SK-N-SH (cell line): Measurements from ENCODE around the gene ZNF641. TPM values are rescaled to one million over a fixed set of nuclear protein-coding genes. Genes with fewer than 3 reads are reported as not detected.

ENCODE experiments used
- CTCF ChIA-PET: fragments of 300-600, 350-600 bp; formaldehyde crosslinking; extraction: SDS; loops from one replicate; lab custom pipeline; 2021; lab: Yijun Ruan, JAX
- POLR2A ChIA-PET: fragments of 350-600 bp; sonication (Branson Sonifier 250); formaldehyde crosslinking; extraction: SDS; loops from one replicate; lab custom pipeline; 2020; ENCODE audit warnings: antibody characterized with exemption, inconsistent platforms; lab: Yijun Ruan, JAX
- DNase-seq: peaks from one replicate; pipeline ENCODE4 v3.0.0; 2012
- H2AFZ ChIP-seq: fragments of 200-600 bp; sonication (generic); 2 replicates; pipeline ENCODE4 v1.8.1; 2016; ENCODE audit warnings: antibody characterized with exemption, mild to moderate bottlenecking, low read depth
- H3F3A ChIP-seq: fragments of 200-600 bp; sonication (generic); replicated peaks from 2 replicates; pipeline ENCODE3; 2016; ENCODE audit warnings: antibody characterized with exemption, mild to moderate bottlenecking; ENCODE audit not compliant: insufficient read depth
- H3K27ac ChIP-seq, 2 experiments: fragments of 200-500 bp in 1 of 2; fragments of 200-600 bp in 1 of 2; sonication (Bioruptor generic) in 1 of 2; sonication (generic), shearing (Covaris generic) in 1 of 2; 2 replicates each; pipeline versions ENCODE4 v1.5.1 to v1.6.1; 2014 to 2016; ENCODE audit warnings: low read depth in 2 of 2, inconsistent platforms in 1 of 2, low read length in 1 of 2, mild to moderate bottlenecking in 1 of 2, mixed read lengths in 1 of 2
- H3K27me3 ChIP-seq: fragments of 200-600 bp; sonication (generic), shearing (Covaris generic); 2 replicates; pipeline ENCODE4 v1.6.1; 2016; ENCODE audit warnings: mixed run types; ENCODE audit not compliant: insufficient read depth
- H3K36me3 ChIP-seq, 2 experiments: fragments of 200-500 bp in 1 of 2; fragments of 200-600 bp in 1 of 2; sonication (Bioruptor generic) in 1 of 2; sonication (generic) in 1 of 2; replicated peaks in 1 of 2; 2 replicates each; pipeline versions ENCODE3 to v1.5.1; 2014 to 2016; ENCODE audit warnings: low read length in 1 of 2, mild to moderate bottlenecking in 1 of 2; ENCODE audit not compliant: insufficient read depth in 2 of 2, control insufficient read depth in 1 of 2
- H3K4me1 ChIP-seq, 2 experiments: fragments of 200-500 bp in 1 of 2; fragments of 200-600 bp in 1 of 2; sonication (Bioruptor generic) in 1 of 2; sonication (generic), shearing (Covaris generic) in 1 of 2; 2 replicates each; pipeline versions ENCODE4 v1.5.1 to v1.6.1; 2014 to 2016; ENCODE audit warnings: low read depth in 1 of 2, low read length in 1 of 2, mixed run types in 1 of 2; ENCODE audit not compliant: insufficient read depth in 2 of 2, control insufficient read depth in 1 of 2
- H3K4me2 ChIP-seq: fragments of 200-600 bp; sonication (generic), shearing (Covaris generic); 2 replicates; pipeline ENCODE4 v1.6.1; 2017; ENCODE audit warnings: mixed run types
- H3K4me3 ChIP-seq, 2 experiments: fragments of 200-500 bp in 1 of 2; fragments of 200-600 bp in 1 of 2; sonication (Bioruptor generic) in 1 of 2; sonication (generic), shearing (Covaris generic) in 1 of 2; 2 replicates each; pipeline versions ENCODE4 v1.5.1 to v1.8.1; 2014 to 2016; ENCODE audit warnings: low read depth in 2 of 2, inconsistent platforms in 1 of 2, low read length in 1 of 2, mild to moderate bottlenecking in 1 of 2, mixed read lengths in 1 of 2, moderate library complexity in 1 of 2
- H3K79me2 ChIP-seq: fragments of 200-600 bp; sonication (generic); 2 replicates; pipeline ENCODE4 v1.8.1; 2017; ENCODE audit warnings: mild to moderate bottlenecking; ENCODE audit not compliant: insufficient read depth
- H3K9ac ChIP-seq: fragments of 200-600 bp; sonication (generic); 2 replicates; pipeline ENCODE4 v1.6.1; 2017; ENCODE audit warnings: mixed run types
- H3K9me2 ChIP-seq: fragments of 200-600 bp; sonication (generic); 2 replicates; pipeline ENCODE4 v1.6.1; 2017; ENCODE audit warnings: mixed run types
- H3K9me3 ChIP-seq: fragments of 200-600 bp; sonication (generic); 2 replicates; pipeline ENCODE4 v1.6.1; 2017; ENCODE audit warnings: mixed run types, mild to moderate bottlenecking, moderate library complexity
- H4K20me1 ChIP-seq: fragments of 200-600 bp; sonication (generic); 2 replicates; pipeline ENCODE4 v1.6.1; 2017; ENCODE audit warnings: mild to moderate bottlenecking, mixed run types; ENCODE audit not compliant: insufficient read depth
- ELF1 ChIP-seq: IDR thresholded peaks from 2 replicates; pipeline ENCODE4 v1.4.0; 2012
- FOSL2 ChIP-seq: IDR thresholded peaks from 2 replicates; pipeline ENCODE4 v1.4.0; 2012; ENCODE audit warnings: low read depth, mild to moderate bottlenecking, moderate library complexity, borderline replicate concordance
- GATA2 ChIP-seq: sonication (generic); formaldehyde crosslinking; IDR thresholded peaks from 2 replicates; pipeline ENCODE4 v1.5.0; 2020; ENCODE audit warnings: mild to moderate bottlenecking, missing genetic modification reagents
- NRF1 ChIP-seq: IDR thresholded peaks from 2 replicates; pipeline ENCODE4 v1.6.1; 2012; ENCODE audit warnings: low read depth, mild to moderate bottlenecking, low read length
- PBX3 ChIP-seq: IDR thresholded peaks from 2 replicates; pipeline ENCODE4; 2012
- RXRA ChIP-seq: IDR thresholded peaks from 2 replicates; pipeline ENCODE4 v1.4.0; 2012; ENCODE audit warnings: low read depth, mild to moderate bottlenecking, borderline replicate concordance
- TAF1 ChIP-seq: IDR thresholded peaks from 2 replicates; pipeline ENCODE4 v1.6.1; 2012; ENCODE audit warnings: low read depth, mild to moderate bottlenecking, low read length, moderate library complexity, borderline replicate concordance
- TCF12 ChIP-seq: IDR thresholded peaks from 2 replicates; pipeline ENCODE4 v1.4.0; 2012
- USF1 ChIP-seq: IDR thresholded peaks from 2 replicates; pipeline ENCODE4 v1.4.0; 2012; ENCODE audit warnings: low read depth, borderline replicate concordance
- ZBTB33 ChIP-seq: IDR thresholded peaks from 2 replicates; pipeline ENCODE4 v1.4.0; 2012; ENCODE audit warnings: low read depth, borderline replicate concordance
- WGBS: methylation state at CpG from one replicate; pipeline ENCODE4 v1.1.6; 2017; ENCODE audit warnings: low lambda C conversion rate; 5-methylcytosine and 5-hydroxymethylcytosine counted together
- polyA plus RNA-seq, 3 experiments: library from polyadenylated mRNA; depleted of rRNA; stranded (reverse); fragments of >200 nt; gene quantifications; 2 replicates each; pipeline ENCODE4 v1.2.3, GENCODE V29; 2012

Gene ZNF641
- polyA plus RNA-seq, 1 of the 3 experiments (the other 2 are of a cell fraction) = 1.9 TPM

- H3K4me2 ChIP-seq = no peak overlapping the region
- no peaks in the 10 kb centered on the region for H3F3A ChIP-seq
- WGBS = 51% methylated on average over 2 of the region's 2 CpGs
- H3K79me2 ChIP-seq = no peaks in the 10 kb centered on the region
- no peaks in the 10 kb centered on the region for H3K9me2 ChIP-seq
- DNase-seq = no peak
- TF ChIP-seq GATA2 (CRISPR knock-in tag) = no peak
- TF ChIP-seq USF1 = no peak
- TF ChIP-seq RXRA = no peak
- no peak for TF ChIP-seq TCF12
- TF ChIP-seq TAF1 = no peak
- no peak for TF ChIP-seq FOSL2
- no peak for TF ChIP-seq PBX3
- no peak for TF ChIP-seq ZBTB33
- TF ChIP-seq NRF1 = no peak
- TF ChIP-seq, all 33 proteins: peak for 0
- Histone ChIP-seq H3K36me3 (no peaks in the 10 kb centered on the region), H3K9ac (no peak overlapping the region), H2AFZ (no peak overlapping the region), H3K9me3 (no peaks in the 10 kb centered on the region), H3K27ac (no peak overlapping the region), H3K27me3 (no peaks in the 10 kb centered on the region), H3K4me3 (no peak overlapping the region), H4K20me1 (no peaks in the 10 kb centered on the region), H3K4me1 (no peaks in the 10 kb centered on the region; a peak in 1 of 4 replicates)
- CTCF ChIA-PET = no interaction called here
- POLR2A ChIA-PET = no interaction called here
Measured at GRCh38 chr12:48302161-48302911, 48.4 kb downstream of the ZNF641 start.

GRCh38 chr12:48300774-48301173 lies 49.9 kb downstream of the ZNF641 start:
- Histone ChIP-seq H4K20me1 (no peaks in the 10 kb centered on the region), H3K9ac (no peak overlapping the region), H3K27me3 (no peaks in the 10 kb centered on the region), H3K9me3 (no peaks in the 10 kb centered on the region), H3K4me1 (no peaks in the 10 kb centered on the region; a peak in 1 of 4 replicates), H3K36me3 (no peaks in the 10 kb centered on the region), H3K9me2 (no peaks in the 10 kb centered on the region), H3K27ac (no peak overlapping the region), H2AFZ (no peak overlapping the region), H3F3A (no peaks in the 10 kb centered on the region), H3K79me2 (no peaks in the 10 kb centered on the region), H3K4me3 (no peak overlapping the region), H3K4me2 (no peak overlapping the region)
- POLR2A ChIA-PET = no interaction called here
- DNase-seq = no peak
- CTCF ChIA-PET = no interaction called here
- 21% methylated on average over 1 of the region's 1 CpG for WGBS
- no peak for TF ChIP-seq ELF1
